ENCODE measurements around the gene PEX5L. TPM values are rescaled to one million over a fixed set of nuclear protein-coding genes. Genes with fewer than 3 reads are reported as not detected.

Gene PEX5L
- total RNA-seq, 2 donors from 2014 or later, result 1.1 to 4.1 TPM

DNA sequence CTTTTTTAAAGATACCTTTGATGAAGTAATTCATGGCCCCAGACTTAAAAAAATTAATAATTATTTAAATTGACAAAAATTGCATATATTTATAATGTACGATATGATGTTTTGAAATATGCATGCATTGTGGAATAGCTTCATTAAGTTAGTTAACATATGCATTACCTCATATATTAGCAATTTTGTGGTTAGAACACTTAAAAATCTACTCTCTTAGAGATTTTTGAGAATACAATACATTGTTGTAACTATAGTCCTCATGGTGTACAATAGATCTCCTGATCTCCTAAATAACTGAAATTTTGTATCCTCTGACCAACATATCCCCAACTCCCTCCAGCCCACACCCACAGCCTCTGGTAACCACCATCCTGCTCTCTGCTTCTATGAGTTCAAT lies 104.1 kb downstream of the PEX5L start:
- H3K4me1 ChIP-seq (replicated peaks), result no peaks in the 10 kb centered on the region
- no peaks in the 10 kb centered on the region for H3K9me3 ChIP-seq
- no peak for DNase-seq (ENCODE audit: low spot score)
- no peak for TF ChIP-seq CTCF (IDR thresholded peaks at IDR 0.05)
- no peak for TF ChIP-seq POLR2A (IDR thresholded peaks at IDR 0.05)
- no peak for TF ChIP-seq POLR2AphosphoS5 (IDR thresholded peaks at IDR 0.05)
- 98% methylated on average over 1 of the region's 1 CpG for WGBS
- H3K27ac ChIP-seq, result no peak overlapping the region
- H3K4me3 ChIP-seq, result no peak overlapping the region
- no peaks in the 10 kb centered on the region for H3K27me3 ChIP-seq (replicated peaks; ENCODE audit: insufficient read depth)
- intact Hi-C loops (cut with DNase I), result loop anchor here (5.0 kb wide), 1 partner anchor 665 kb away; no protein-coding TSS in a partner anchor
- no peaks in the 10 kb centered on the region for H3K36me3 ChIP-seq

DNA sequence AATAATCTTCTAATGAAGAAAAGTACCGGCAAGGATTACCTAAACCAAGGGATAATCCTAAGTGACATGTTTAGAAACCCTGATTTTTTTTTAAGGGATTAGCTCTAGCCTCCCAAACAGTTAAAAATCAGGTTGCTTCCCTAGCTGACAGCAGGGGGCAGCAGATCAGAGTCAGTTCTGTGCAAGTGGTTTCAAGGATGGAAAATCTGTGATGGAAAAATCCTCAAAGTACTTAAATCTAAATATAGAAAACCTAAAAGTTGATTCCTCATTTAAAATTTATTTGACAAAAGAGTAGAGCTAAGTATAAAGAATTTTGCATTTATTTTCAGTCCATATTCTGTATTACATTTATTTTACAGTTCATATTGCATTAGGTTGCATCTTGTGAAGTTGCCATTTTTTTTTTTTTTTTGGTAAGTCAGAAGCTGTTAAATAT lies 107.6 kb downstream of the PEX5L start:
- Histone ChIP-seq H3K4me3 (no peak overlapping the region), H3K9me3 (no peaks in the 10 kb centered on the region), H3K36me3 (no peaks in the 10 kb centered on the region), H3K27me3 (replicated peaks; ENCODE audit: insufficient read depth) (no peaks in the 10 kb centered on the region), H3K4me1 (replicated peaks) (no peaks in the 10 kb centered on the region), H3K27ac (no peak overlapping the region)
- intact Hi-C loops (cut with DNase I), result no loop called here
- WGBS, result 24% methylated on average over 1 of the region's 1 CpG
- no peak for DNase-seq (ENCODE audit: low spot score)
- TF ChIP-seq POLR2A (IDR thresholded peaks at IDR 0.05) (no peak), CTCF (IDR thresholded peaks at IDR 0.05) (peak; percentile 21 to 40 (median 36))

GRCh38 chr3:179927191-179927590 lies 109.5 kb downstream of the PEX5L start:
- no peak for TF ChIP-seq POLR2A (IDR thresholded peaks at IDR 0.05)
- no peak for TF ChIP-seq CTCF (IDR thresholded peaks at IDR 0.05)
- no peak for TF ChIP-seq POLR2AphosphoS5 (IDR thresholded peaks at IDR 0.05)
- Histone ChIP-seq H3K27me3 (replicated peaks; ENCODE audit: insufficient read depth) (no peaks in the 10 kb centered on the region), H3K27ac (no peak overlapping the region), H3K4me1 (replicated peaks) (no peaks in the 10 kb centered on the region), H3K36me3 (no peaks in the 10 kb centered on the region), H3K4me3 (no peak overlapping the region), H3K9me3 (no peaks in the 10 kb centered on the region)
- WGBS, result 73% methylated on average over 3 of the region's 3 CpGs
- no peak for DNase-seq (ENCODE audit: low spot score)
- intact Hi-C loops (cut with DNase I), result no loop called here

DNA sequence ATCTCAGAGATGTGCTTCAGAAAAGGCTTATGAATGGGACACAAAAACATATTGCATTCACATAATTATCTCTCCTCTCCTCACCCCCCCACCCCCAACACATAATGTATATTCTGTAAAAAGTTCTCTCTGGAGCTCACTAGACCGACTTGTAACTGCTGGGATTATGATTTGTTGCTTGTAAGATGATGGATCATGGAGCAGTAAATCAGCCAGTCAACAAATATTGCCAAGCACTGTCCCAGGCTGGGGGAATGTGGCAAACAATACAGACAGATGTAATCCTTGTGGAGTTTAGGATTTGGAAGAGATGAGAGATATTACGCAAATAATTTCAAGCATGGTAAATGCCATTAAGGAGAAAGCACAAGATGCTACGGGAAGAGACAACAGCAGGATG lies 114.8 kb downstream of the PEX5L start:
- Histone ChIP-seq H3K9me3 (no peaks in the 10 kb centered on the region), H3K4me1 (replicated peaks) (no peaks in the 10 kb centered on the region), H3K27ac (no peak overlapping the region), H3K36me3 (no peaks in the 10 kb centered on the region), H3K4me3 (no peak overlapping the region), H3K27me3 (replicated peaks; ENCODE audit: insufficient read depth) (no peaks in the 10 kb centered on the region)
- TF ChIP-seq POLR2A (IDR thresholded peaks at IDR 0.05), result no peak
- TF ChIP-seq CTCF (IDR thresholded peaks at IDR 0.05), result no peak
- no peak for TF ChIP-seq POLR2AphosphoS5 (IDR thresholded peaks at IDR 0.05)
- DNase-seq (ENCODE audit: low spot score), result no peak
- intact Hi-C loops (cut with DNase I), result no loop called here
- WGBS, result 52% methylated on average over 3 of the region's 3 CpGs

- Histone ChIP-seq H3K27me3 (replicated peaks; ENCODE audit: insufficient read depth) (no peaks in the 10 kb centered on the region), H3K36me3 (no peaks in the 10 kb centered on the region), H3K4me3 (no peak overlapping the region), H3K9me3 (no peaks in the 10 kb centered on the region), H3K4me1 (replicated peaks) (no peaks in the 10 kb centered on the region), H3K27ac (no peak overlapping the region)
- WGBS, result 58% methylated on average over 4 of the region's 4 CpGs
- intact Hi-C loops (cut with DNase I), result no loop called here
- TF ChIP-seq CTCF (IDR thresholded peaks at IDR 0.05) (no peak), POLR2AphosphoS5 (IDR thresholded peaks at IDR 0.05) (no peak)
- no peak for DNase-seq (ENCODE audit: low spot score)
These were observed 115.2 kb downstream of the PEX5L start for GRCh38 chr3:179921500-179921899.

All from prostate gland (tissue), 2 donors.